ENCODE data around the gene BDH1.
A peak's percentile ranks its signal among the peaks of the same experiment; 100 is the strongest.
"Not testable (repeated sequence)": the region's sequence is repeated elsewhere in the genome, so short reads cannot be mapped to it uniquely, and the experiment has no call there.

Gene BDH1

DNA sequence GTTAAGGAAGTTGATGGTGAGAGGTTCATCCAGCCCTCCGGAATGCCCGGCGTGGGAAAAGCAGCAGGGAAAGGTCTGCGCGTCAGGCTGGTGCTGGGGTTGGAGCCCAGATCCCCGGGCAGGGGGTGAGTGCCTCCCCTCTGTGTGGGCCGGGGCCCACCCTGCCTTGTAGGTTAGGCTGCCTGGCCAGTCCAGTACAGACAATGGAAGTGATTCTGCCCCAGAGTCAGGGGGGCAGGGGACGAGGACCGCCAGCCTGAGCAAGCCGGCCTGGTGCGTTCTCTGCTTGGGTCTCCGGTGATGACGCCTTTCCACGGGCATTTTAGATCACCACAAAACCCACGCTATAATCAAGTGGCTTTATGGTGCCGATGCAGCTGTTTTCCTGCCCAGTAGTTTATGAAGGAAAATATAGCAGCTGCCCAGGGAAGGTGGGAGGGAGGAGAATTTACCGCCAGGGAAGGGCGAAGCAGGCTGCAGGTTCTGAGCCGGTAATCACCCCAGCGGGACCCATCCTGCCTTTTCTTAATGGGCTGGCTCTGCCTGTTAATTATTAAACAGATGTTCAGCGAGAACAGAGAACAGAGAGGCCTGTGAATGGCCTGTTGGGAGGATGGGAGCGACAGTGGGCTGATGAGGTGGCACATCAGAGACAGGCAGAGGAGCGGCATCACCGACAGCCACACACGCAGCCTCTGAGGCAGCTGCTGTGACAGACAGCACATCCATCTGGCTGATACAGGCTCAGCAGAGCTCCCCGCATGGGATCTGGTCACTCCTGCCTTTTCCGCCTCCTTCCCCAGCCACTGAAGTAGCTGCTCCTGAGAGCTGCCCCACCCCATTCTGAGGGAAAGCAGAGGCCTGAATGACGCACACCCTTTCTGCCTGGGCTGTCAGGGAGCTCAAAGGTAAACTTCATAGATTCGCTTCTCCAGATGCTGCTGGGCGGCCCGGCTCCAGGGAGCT, 35.2 kb downstream of the BDH1 start:
- no peak for DNase-seq

DNA sequence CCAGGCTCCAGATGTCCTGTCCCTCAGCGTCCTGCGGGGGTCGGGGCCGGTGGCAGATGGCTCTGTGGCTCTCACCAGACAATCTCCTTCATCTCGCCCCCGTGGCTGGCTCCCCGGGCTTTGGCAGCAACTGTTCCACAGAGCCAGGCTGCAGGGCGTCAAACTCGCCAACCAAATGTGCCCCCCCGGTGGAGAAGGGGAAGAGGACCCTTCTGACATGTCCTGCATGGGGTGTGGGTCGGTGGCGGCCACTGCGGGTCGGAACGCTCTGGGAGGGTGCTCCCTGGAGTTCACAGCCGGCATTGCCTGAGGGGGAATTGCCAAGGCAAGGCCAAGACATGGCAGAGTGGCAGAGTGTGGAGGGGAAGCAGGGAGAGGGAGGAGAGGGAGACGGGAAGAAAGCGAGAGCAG, 36.0 kb downstream of the BDH1 start:
- no peak for DNase-seq

DNA sequence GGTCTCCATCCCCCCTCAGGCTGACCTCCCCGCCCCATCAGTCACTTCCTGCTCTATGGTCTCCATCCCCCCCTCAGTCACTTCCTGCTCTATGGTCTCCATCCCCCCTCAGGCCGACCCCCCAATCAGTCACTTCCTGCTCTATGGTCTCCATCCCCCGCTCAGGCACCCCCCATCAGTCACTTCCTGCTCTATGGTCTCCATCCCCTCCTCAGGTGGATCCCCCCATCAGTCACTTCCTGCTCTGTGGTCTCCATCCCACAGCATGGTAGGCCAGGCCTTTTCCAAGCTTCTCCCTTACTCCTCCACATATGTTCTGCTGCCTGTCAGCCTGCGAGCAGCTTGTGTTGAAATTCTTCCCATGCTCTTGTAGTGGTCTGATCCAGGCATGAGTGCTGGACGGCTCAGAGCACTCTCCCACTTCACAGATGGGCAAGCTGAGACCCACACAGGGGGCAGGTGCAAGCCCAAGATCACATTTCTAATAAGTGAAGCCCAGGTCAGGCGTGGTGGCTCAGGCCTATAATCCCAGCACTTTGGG, 36.8 kb downstream of the BDH1 start:
- peak; percentile 11 for DNase-seq

DNA sequence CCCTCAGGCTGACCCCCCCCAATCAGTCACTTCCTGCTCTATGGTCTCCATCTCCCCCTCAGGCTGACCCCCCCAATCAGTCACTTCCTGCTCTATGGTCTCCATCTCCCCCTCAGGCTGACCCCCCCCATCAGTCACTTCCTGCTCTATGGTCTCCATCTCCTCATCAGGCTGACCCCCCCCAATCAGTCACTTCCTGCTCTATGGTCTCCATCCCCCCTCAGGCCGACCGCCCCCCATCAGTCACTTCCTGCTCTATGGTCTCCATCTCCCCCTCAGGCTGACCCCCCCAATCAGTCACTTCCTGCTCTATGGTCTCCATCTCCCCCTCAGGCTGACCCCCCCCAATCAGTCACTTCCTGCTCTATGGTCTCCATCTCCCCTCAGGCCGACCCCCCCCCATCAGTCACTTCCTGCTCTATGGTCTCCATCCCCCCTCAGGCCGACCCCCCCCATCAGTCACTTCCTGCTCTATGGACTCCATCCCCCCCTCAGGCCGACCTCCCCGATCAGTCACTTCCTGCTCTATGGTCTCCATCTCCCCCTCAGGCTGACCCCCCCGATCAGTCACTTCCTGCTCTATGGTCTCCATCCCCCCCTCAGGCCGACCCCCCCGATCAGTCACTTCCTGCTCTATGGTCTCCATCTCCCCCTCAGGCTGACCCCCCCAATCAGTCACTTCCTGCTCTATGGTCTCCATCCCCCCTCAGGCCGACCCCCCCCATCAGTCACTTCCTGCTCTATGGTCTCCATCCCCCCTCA, 37.7 kb downstream of the BDH1 start:
- not testable (repeated sequence) for DNase-seq

DNA sequence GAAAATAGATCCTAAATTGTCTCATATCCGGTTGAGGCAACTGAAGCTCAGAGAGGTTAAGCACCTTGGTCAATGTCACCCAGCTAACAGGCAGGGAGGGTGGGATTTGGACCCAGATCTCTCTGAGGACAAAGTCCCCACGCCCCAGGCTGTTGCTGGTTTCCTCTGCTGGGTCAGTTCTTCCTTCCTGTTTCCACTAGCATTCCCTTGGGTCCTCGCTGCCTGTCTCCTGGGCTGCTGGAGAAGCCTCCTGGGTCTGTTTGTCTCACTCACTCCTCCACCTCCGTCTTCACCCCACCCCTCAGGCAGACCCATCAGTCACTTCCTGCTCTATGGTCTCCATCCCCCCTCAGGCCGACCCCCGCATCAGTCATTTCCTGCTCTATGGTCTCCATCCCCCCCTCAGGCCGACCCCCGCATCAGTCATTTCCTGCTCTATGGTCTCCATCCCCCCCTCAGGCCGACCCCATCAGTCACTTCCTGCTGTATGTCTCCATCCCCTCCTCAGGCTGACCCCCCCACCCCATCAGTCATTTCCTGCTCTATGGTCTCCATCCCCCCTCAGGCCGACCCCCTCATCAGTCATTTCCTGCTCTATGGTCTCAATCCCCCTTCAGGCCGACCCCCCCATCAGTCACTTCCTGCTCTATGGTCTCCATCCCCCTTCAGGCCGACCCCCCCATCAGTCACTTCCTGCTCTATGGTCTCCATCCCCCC, 38.7 kb downstream of the BDH1 start:
- DNase-seq, result peak; percentile 15

DNA sequence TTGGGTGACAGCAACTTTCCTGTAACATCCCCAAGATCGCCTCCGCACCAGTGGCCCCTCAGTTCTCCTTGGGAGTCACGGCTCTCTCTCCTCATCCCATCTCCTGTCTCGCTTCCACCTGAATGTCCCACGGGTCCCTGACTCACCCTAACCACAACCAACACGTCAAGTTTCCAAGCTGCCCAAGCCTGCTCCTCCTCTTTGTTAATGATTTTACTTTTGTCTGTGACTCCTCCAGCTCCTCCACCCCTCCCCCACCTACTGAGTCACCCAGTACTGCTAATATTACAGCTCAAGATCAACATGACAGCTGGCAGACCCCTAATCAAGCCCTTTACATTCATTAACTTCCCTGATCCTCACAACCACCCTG, 39.3 kb downstream of the BDH1 start:
- no peak for DNase-seq

DNA sequence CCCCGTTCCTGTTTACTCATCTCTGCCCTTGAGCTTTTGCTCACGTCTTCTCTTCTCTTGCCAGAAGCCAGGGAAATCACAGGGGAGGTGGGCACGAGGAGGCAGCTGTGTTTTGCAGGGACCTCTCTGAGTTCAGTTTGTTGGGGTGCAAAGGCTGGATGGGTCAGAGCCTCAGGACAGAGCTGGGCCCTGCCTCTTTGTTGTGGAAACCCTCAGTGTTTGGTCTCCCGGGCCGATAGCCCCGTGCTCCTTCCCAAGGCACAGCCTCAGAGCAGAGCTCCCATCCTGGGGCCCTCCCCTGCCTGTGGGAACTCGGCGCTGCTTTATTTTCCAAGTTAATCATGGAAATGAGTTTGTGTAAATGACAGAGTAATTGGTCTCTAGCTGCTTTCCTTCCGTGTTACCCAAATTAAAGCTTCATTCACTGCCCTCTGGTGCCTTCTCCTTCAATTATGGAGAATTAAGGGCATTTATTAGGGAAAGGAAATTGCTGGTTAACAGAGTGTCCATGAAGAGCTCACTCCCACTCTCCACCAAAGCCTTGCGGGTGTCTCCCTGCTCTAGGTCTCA, 40.9 kb downstream of the BDH1 start:
- no peak for DNase-seq

DNA sequence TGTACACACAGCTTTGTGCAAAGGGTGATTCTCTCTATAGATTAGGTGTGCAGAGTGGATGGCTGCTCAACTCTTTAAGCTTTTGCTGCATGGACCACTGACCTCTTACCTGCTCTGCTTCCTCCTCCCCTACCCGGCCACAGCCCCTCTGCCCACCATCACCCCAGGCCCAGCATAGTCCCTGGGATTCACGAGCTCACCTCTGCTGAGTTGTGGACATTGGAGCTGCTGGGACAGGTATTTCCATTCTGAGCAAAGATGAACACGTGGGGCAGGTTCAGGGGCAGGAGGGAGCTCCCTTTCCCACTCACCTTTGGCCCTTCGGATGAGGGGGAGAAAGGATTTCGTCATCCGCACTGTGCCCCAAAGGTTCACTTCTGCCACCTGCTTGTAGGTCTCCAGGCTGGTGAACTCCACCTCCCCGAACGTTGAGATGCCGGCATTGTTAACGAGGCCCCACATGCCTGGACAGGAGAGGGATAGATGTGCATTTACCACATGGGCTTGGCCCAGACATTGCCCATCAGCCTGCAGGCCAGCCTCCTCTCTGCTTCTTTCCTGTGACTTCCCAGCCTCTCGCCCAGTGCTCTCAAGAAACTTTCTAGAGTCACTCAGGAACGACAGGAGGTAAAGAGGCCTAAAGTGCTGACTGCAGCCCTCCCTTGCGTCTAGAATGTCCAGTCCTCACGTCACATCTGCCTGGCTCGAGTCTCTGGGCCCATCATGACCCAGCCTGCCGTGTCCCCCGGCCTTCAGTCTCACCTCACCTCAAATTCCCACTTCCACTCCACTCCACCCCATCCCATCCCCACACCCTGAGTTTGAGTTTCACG, 41.6 kb downstream of the BDH1 start:
- DNase-seq, result no peak

DNA sequence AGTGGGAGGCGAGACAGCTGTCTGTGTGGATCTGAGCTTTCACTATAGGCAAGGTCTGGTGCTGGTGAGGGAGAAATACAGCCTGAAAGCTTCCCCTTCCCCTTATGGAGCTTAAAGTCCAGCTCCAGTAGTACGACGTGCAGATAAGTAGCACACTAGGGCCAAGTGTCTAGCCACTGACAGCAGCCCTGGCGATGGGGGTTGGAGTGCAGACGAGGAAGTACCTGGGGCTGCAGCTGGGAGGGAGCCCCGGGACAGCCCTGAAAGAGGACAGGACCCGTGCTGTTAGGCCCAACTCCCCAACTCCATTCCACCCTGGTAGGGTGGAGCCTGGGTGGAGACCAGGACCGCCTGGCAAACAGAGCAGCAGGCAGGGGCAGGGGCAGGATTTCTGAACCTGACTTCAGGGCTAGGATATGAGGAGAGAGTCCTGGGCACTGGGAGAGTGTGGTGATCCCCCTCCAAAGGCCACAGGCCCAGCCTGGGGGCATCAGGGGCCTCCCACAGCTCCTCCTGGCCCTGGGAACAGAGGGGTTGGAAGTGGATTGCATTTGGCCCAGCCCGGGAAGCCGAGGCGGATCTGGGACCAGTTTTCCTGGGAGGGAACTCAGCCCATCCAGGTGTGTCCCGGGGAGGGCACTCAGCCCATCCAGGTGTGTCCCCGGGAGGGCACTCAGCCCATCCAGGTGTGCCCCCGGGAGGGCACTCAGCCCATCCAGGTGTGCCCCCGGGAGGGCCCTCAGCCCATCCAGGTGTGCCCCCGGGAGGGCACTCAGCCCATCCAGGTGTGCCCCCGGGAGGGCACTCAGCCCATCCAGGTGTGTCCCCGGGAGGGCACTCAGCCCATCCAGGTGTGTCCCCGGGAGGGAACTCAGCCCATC, 42.8 kb downstream of the BDH1 start:
- no peak for DNase-seq

DNA sequence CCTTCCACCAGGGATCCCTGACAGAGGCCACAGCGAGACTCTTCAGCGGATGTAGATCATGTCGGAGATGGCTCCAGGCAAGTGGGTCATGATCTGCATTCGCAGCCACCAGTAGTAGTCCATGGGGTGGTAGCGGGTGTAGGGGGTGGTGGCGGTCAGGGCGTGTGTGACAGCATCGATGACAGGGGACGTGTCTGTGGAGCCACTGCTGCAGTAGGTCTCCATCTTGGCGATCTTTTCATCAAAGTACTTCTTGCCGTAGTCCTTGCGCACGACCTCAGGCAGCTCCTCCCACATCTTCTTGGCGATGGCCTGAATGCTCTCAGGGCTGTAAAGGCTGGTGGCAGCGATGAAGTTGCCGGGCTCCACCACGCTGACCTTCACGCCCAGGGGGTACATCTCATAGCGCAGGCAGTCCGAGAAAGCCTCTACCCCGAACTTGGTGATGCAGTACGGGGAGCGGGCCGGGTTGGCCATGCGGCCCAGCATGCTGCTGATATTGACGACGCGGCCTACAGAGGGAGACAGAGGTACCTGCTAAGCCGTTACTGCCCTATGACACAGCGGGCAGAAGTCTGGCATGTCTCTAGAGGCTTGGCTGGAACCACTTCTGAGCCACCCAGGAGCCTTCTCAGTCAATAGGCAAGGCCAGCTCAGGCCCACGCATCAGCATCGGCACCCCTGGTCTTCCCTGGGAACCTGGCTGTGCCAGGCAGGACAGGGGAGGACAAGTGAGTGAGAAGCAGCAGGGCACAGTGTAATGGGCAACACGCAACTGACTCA, 43.7 kb downstream of the BDH1 start:
- DNase-seq, result no peak

DNA sequence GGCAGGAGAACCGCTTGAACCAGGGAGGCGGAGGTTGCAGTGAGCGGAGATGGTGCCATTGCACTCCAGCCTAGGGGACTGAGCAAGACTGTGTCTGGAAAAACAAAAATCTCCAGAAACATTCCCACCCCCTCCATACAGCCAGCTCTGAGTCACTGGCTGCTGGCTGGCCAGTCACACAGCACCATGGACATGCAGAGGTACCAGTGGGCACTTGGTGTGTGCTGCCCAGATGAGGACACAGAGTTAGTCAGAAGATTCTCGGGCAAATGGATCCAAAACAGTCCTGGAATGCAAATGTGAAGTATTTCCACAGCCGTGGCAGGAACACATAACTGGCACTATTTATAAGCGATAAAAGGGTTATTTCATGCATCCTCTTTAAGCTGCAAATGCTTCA, 44.6 kb downstream of the BDH1 start:
- no peak for DNase-seq

DNA sequence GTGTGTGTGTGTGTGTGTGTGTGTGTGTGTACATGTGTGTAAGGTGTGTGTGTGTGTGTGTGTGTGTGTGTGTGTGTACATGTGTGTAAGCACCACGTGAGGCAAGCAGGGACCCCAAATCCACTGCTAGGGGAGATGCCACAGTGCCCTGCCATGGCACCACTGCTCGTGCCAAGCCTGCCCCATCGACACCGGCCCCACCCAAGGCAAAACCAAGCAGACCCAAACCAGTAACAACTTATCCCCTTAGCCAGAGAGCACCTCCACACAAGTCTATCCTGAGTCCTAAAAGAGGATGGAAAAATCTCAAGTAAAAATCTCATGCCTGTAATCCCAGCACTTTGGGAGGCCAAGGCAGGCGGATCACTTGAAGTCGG, 45.1 kb downstream of the BDH1 start:
- DNase-seq, result no peak

DNA sequence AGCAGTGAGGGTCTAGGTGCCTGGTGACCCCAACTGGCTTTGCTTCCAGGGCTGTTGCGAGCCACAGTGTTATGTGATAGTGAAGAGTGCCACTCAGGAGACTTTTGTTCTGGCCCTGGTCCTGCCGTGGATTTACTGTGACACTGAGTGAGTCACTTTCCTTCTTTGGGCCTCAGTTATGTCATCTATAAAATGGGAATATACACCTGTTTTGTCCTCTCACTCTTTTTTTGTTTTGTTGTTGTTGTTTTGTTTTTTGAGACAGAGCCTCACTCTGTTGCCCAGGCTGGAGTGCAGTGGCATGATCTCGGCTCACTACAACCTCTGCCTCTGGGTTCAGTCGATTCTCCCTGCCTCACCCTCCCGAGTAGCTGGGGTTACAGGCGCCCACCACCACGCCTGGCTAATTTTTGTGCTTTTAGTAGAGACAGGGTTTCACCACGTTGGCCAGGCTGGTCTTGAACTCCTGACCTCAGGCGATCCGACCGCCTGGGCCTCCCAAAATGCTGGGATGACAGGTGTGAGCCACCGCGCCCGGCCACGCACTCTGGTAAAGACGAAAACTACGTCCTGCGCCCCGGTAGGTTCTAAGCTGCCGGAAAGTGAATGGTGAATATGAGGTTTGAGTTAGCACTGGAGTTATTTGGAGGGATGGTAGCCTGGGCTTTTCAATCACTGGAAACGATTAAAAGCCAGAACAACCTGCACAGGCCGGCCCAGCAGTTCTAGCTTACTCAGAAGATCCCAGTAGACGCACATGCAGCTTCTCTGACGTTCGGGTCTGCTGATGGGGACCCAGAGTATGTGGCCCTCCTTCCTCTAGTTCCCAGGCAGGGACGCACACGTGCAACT, 46.6 kb downstream of the BDH1 start:
- DNase-seq, result no peak

DNA sequence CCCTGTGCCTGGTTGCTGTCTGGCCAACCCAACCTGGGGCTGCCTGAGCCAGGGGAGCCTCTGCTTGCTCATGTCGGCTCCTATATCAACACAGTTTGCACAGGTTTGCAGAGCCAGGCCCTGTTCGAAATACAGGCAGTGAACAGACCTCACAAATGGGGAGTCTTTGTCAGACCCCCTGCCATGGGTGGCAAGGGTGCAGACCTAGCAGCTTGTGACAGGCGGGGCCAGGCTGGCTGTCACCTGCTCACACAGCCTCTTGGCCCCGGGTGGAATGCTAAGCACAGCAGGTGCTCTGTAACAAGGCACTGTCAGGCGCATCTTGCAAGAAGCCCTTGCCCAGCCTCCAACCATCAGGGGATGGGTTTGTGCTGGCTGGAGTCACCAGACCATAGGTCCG, 47.3 kb downstream of the BDH1 start:
- DNase-seq, result no peak

DNA sequence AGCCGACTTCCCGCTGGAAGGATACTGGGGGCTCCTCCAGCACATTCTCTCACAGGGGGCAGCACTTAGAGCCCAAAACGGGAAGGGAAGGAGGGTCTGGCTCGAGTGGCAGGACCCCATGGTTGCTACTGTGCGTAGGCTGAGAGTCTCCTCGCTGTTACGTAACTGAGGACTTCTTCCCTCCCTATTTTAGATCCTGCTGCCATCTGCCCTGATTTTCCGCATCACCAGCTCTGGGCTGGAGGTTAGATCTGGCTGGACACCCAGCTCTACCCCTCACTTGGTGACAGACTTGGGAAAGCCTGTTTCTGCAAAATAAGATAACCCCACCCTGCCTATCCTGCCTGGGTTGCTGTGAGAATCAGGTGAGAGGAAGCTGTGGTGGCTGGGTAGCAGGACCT, 47.7 kb downstream of the BDH1 start:
- DNase-seq, result no peak

DNA sequence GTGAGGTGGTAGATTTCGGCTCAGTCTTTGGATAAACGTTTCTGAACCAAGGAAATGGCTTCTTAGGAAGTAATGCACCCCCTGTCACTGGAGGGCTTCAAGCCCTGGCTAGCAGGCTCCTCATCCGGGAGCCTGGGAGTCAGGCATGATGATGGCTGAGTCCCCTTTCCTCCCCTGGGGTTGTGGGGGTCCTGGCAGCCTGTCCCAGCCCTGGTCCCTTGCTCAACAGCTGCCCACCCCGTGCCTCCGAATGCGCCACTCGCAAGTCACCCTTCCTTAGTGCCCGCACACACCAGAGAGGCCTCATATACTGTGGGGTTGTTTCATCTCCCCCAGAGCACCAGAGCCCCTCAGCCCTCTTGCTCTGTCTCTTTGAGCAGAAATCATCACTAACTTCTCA, 48.2 kb downstream of the BDH1 start:
- DNase-seq, result no peak

DNA sequence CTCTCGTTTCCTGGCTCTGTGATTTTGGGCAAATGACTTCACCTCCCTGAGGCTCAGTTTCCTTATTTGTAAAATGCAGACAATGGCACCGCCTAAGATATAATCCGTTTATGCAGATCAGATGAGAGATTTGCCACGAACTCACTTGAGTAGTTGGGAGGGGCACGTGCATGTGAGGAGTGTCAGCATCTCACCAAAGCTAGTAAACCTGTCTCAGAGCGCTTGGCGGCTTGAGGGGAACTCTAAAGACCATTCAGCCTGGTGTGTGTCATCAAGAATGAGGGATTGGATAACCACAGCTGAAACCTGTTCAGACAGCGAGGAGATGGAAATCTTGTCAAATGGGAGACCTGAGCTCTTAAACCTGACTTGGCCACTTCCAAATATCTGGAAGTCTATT, 48.7 kb downstream of the BDH1 start:
- DNase-seq, result no peak

DNA sequence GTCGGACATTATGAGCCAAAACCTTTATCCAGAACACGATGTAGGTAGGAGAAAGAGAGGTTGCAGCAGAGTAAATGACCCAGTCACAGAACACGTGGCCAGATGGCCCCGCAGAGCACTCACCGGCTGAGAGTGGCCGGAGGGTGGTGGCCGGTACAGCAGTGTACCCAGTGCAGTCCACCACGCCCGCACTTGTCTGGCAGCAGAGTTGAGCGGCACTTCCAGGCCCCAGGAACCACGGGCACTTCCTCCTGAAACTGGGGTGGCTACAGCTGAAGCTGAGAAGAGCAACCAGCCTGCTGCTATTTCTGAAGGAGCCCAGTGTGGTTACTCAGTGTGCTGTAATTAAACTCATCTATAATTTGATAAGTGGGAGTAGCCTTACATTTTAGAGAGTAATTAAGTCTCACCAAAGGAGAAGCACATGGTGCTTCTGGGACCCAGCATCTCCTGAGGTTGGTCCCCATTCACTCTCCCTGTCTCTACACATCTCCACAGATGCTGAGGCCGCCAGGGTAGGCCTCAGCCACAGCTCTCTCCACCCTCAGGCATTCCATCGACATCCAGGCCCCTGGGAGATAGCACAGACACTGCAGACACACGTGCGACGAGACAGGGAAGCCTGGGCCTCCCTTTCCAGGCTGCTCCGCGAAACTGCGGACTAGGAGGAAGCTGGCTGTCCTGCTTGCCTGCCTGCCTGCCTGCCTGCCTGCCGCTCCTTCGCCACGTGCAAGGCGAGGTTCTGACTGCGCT, 49.8 kb downstream of the BDH1 start:
- no peak for DNase-seq
